Measurements from ENCODE around the gene ZNF37A.
"Not testable (repeated sequence)": the region's sequence is repeated elsewhere in the genome, so short reads cannot be mapped to it uniquely, and the experiment has no call there.

ZNF37A gene
- total RNA-seq, result 22.2 to 134 (median 96.6) reads per million in 9 experiments

- peak; percentile 85 to 88 (median 87) for DNase-seq
- H3K36me3 Mint-ChIP-seq (ENCODE audit: insufficient read depth), result peaks cover 37% of the 10 kb centered on the region
- ATAC-seq (replicated peaks), result peak; percentile 96
- H3K27me3 Mint-ChIP-seq, result no peaks in the 10 kb centered on the region
- H3K27ac Mint-ChIP-seq, result peak within 1 kb of the TSS; percentile 96 to 98
- H3K4me1 Mint-ChIP-seq (ENCODE audit: low read depth in 2 of 2), result peaks cover 21 to 31% of the 10 kb centered on the region in 2 donors
- H3K9me3 Mint-ChIP-seq, result no peaks in the 10 kb centered on the region
- peak within 1 kb of the TSS; percentile 87 to 89 for H3K4me3 Mint-ChIP-seq
Observed at GRCh38 chr10:38094158-38094926, at the start of gene ZNF37A. ZNF37A (plus strand) TSS chr10:38094337; CDS start chr10:38096618, 2,281 bp downstream.

GRCh38 chr10:38045129-38045528, 49.0 kb upstream of the ZNF37A start:
- peaks cover 0 to 2% of the 10 kb centered on the region in 2 donors for H3K9me3 Mint-ChIP-seq
- DNase-seq (no peak), ATAC-seq (replicated peaks) (no peak)
- peak overlapping the region in 1 of 2 donors; percentile 83 for H3K27ac Mint-ChIP-seq
- H3K4me3 Mint-ChIP-seq, result no peak overlapping the region
- H3K4me1 Mint-ChIP-seq (ENCODE audit: low read depth in 2 of 2), result peaks cover 10 to 32% of the 10 kb centered on the region in 2 donors
- H3K27me3 Mint-ChIP-seq, result no peaks in the 10 kb centered on the region
- peaks cover 27% of the 10 kb centered on the region for H3K36me3 Mint-ChIP-seq (ENCODE audit: insufficient read depth)

- ATAC-seq (replicated peaks) (no peak), DNase-seq (no peak)
- Mint-ChIP-seq H3K27ac (peak overlapping the region in 1 of 2 donors; percentile 79), H3K27me3 (no peaks in the 10 kb centered on the region), H3K4me1 (ENCODE audit: low read depth in 2 of 2) (peaks cover 4 to 18% of the 10 kb centered on the region in 2 donors), H3K36me3 (ENCODE audit: insufficient read depth) (peaks cover 26% of the 10 kb centered on the region), H3K4me3 (no peak overlapping the region), H3K9me3 (peaks cover 0 to 2% of the 10 kb centered on the region in 2 donors)
Observed at GRCh38 chr10:38047666-38048065, 46.5 kb upstream of the ZNF37A start.

DNA sequence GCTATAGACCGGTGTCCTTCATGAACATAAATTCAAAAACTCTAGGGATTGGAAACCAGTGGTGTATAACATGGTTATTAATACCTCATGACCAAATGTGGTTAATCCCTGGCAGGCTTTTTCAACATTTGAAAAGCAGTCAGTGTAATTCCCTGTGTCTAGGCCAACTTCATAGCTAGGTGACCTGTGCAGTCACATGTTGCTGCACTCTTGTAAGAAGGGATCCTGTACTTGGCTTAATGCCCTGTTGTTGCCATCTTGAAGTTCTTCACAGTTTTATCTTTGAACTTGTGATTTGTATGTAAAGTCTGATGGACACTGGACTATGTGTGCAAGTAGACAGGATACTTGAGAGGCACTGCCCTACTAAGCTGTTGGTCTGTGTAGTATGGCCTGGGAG, 43.9 kb upstream of the ZNF37A start:
- H3K9me3 Mint-ChIP-seq, result peaks cover 9 to 14% of the 10 kb centered on the region in 2 donors
- DNase-seq, result no peak
- H3K4me3 Mint-ChIP-seq, result no peak overlapping the region
- peaks cover 27% of the 10 kb centered on the region for H3K36me3 Mint-ChIP-seq (ENCODE audit: insufficient read depth)
- no peaks in the 10 kb centered on the region for H3K27me3 Mint-ChIP-seq
- no peak for ATAC-seq (replicated peaks)
- no peak overlapping the region for H3K27ac Mint-ChIP-seq
- peaks cover 0 to 8% of the 10 kb centered on the region in 2 donors for H3K4me1 Mint-ChIP-seq (ENCODE audit: low read depth in 2 of 2)

DNA sequence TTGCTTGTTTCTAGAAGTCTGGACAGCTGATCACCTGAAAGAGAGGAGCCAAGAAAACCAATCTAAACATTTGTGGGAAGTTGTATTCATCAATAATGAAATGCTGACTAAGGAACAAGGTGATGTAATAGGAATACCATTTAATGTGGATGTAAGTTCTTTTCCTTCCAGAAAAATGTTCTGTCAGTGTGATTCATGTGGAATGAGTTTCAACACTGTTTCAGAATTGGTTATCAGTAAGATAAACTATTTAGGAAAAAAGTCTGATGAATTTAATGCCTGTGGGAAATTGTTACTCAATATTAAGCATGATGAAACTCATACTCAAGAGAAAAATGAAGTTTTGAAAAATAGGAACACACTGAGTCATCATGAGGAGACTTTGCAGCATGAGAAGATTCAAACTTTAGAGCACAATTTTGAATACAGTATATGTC, 39.8 kb upstream of the ZNF37A start:
- Mint-ChIP-seq H3K4me1 (ENCODE audit: low read depth in 2 of 2) (no peaks in the 10 kb centered on the region), H3K36me3 (ENCODE audit: insufficient read depth) (peaks cover 49% of the 10 kb centered on the region), H3K4me3 (peak overlapping the region in 1 of 2 donors; percentile 18), H3K27me3 (no peaks in the 10 kb centered on the region), H3K9me3 (peaks cover 13 to 18% of the 10 kb centered on the region in 2 donors), H3K27ac (no peak overlapping the region)
- DNase-seq (no peak), ATAC-seq (replicated peaks) (no peak)

- not testable (repeated sequence) for ATAC-seq (replicated peaks); DNase-seq; H3K27ac Mint-ChIP-seq; H3K4me3 Mint-ChIP-seq; H3K27me3 Mint-ChIP-seq; H3K4me1 Mint-ChIP-seq (ENCODE audit: low read depth in 2 of 2)
- Mint-ChIP-seq H3K36me3 (ENCODE audit: insufficient read depth) (peaks cover 49% of the 10 kb centered on the region), H3K9me3 (peaks cover 17 to 26% of the 10 kb centered on the region in 2 donors)
Observed at GRCh38 chr10:38055274-38055894, 38.8 kb upstream of the ZNF37A start.

- not testable (repeated sequence) for H3K27ac Mint-ChIP-seq; H3K36me3 Mint-ChIP-seq (ENCODE audit: insufficient read depth); H3K4me3 Mint-ChIP-seq; H3K4me1 Mint-ChIP-seq (ENCODE audit: low read depth in 2 of 2); DNase-seq; H3K9me3 Mint-ChIP-seq; ATAC-seq (replicated peaks); H3K27me3 Mint-ChIP-seq
Observed at GRCh38 chr10:38069663-38070062, 24.5 kb upstream of the ZNF37A start.

DNA sequence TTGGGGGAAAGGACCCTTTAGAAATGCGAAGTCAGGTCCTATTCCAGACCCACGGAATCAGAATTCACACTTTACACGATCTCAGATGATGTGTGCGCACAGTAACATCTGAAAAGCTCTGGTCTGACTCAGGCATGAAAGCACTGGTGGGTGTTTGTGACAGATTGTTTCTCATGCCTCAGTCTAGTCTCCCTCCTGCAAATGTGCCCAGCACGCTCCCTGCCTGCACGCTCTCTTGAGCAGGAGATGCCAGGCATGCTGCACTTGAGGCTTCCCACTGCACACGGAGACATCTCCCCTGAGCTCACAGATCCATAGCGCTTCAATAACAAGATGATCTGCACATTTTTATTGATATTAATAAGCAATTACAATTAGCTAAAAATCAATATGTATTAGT, 23.6 kb upstream of the ZNF37A start:
- no peaks in the 10 kb centered on the region for H3K9me3 Mint-ChIP-seq
- DNase-seq, result no peak
- no peak overlapping the region for H3K4me3 Mint-ChIP-seq
- H3K4me1 Mint-ChIP-seq (ENCODE audit: low read depth in 2 of 2), result peaks cover 2 to 6% of the 10 kb centered on the region in 2 donors
- no peak for ATAC-seq (replicated peaks)
- H3K27me3 Mint-ChIP-seq, result peaks cover 10% of the 10 kb centered on the region in 2 donors
- H3K27ac Mint-ChIP-seq, result no peak overlapping the region
- no peaks in the 10 kb centered on the region for H3K36me3 Mint-ChIP-seq (ENCODE audit: insufficient read depth)

GRCh38 chr10:38072552-38072951, 21.6 kb upstream of the ZNF37A start:
- DNase-seq, result no peak
- Mint-ChIP-seq H3K4me3 (no peak overlapping the region), H3K27ac (no peak overlapping the region), H3K4me1 (ENCODE audit: low read depth in 2 of 2) (peaks cover 2 to 6% of the 10 kb centered on the region in 2 donors), H3K9me3 (peaks cover 0 to 9% of the 10 kb centered on the region in 2 donors), H3K36me3 (ENCODE audit: insufficient read depth) (no peaks in the 10 kb centered on the region), H3K27me3 (peaks cover 10% of the 10 kb centered on the region in 2 donors)
- no peak for ATAC-seq (replicated peaks)

- Mint-ChIP-seq H3K4me1 (ENCODE audit: low read depth in 2 of 2) (peaks cover 0 to 2% of the 10 kb centered on the region in 2 donors), H3K27me3 (peaks cover 16 to 17% of the 10 kb centered on the region in 2 donors), H3K36me3 (ENCODE audit: insufficient read depth) (no peaks in the 10 kb centered on the region), H3K27ac (no peak overlapping the region), H3K4me3 (no peak overlapping the region), H3K9me3 (peaks cover 0 to 9% of the 10 kb centered on the region in 2 donors)
- ATAC-seq (replicated peaks) (no peak), DNase-seq (no peak)
Observed at GRCh38 chr10:38076687-38077086, 17.4 kb upstream of the ZNF37A start.

- H3K4me1 Mint-ChIP-seq (ENCODE audit: low read depth in 2 of 2), result peaks cover 21 to 28% of the 10 kb centered on the region in 2 donors
- peak overlapping the region; percentile 87 to 89 for H3K4me3 Mint-ChIP-seq
- not testable (repeated sequence) for H3K9me3 Mint-ChIP-seq; DNase-seq; H3K27me3 Mint-ChIP-seq; ATAC-seq (replicated peaks); H3K27ac Mint-ChIP-seq
- peaks cover 34% of the 10 kb centered on the region for H3K36me3 Mint-ChIP-seq (ENCODE audit: insufficient read depth)
Observed at GRCh38 chr10:38093318-38093717, 819 bp upstream of the ZNF37A start.

GRCh38 chr10:38093816-38094157, 350 bp upstream of the ZNF37A start:
- ATAC-seq (replicated peaks) (peak; percentile 1), DNase-seq (no peak)
- peaks cover 37% of the 10 kb centered on the region for H3K36me3 Mint-ChIP-seq (ENCODE audit: insufficient read depth)
- H3K4me3 Mint-ChIP-seq, result peak overlapping the region; percentile 87 to 89
- H3K27ac Mint-ChIP-seq, result peak overlapping the region; percentile 96 to 98
- no peaks in the 10 kb centered on the region for H3K9me3 Mint-ChIP-seq
- H3K27me3 Mint-ChIP-seq, result no peaks in the 10 kb centered on the region
- peaks cover 21 to 28% of the 10 kb centered on the region in 2 donors for H3K4me1 Mint-ChIP-seq (ENCODE audit: low read depth in 2 of 2)

DNA sequence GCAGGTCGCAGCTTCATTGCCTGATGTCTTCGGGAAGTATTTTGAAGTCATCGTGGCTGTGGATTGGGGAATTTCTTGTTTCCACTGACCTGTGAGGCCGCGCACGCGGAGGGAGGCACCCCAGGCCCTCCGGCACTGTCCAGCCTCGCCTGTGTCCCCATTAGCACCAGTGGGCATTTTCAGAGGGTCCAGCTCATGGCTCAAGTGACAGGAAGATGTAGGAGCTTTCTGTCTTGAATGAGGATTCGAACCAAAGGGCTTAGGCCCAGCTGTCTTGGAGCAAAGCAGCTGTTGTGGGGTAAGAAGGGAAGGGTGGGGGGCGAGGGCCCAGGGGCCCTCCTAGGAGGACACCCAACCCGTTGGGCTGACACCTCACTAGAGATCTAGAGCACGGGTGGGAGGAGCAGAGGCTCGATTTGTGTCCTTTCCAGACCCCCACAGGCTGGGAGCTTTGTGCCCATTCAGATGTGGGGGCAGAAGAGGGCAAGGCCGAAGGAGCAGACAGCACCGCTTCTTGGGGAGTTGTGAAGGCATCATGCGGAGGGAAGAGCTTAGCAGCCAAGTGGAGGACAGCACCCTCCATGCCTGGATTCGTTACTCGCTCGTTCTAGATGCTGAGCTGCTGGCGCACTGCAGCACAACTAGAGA, 914 bp downstream of the ZNF37A start:
- peaks cover 37% of the 10 kb centered on the region for H3K36me3 Mint-ChIP-seq (ENCODE audit: insufficient read depth)
- no peaks in the 10 kb centered on the region for H3K27me3 Mint-ChIP-seq
- ATAC-seq (replicated peaks) (no peak), DNase-seq (no peak)
- H3K4me1 Mint-ChIP-seq (ENCODE audit: low read depth in 2 of 2), result peaks cover 21 to 31% of the 10 kb centered on the region in 2 donors
- H3K4me3 Mint-ChIP-seq, result peak overlapping the region; percentile 87 to 89
- peaks cover 4 to 7% of the 10 kb centered on the region in 2 donors for H3K9me3 Mint-ChIP-seq
- H3K27ac Mint-ChIP-seq, result peak overlapping the region; percentile 96 to 98

Measured in effector memory CD8-positive, alpha-beta T cell (primary cell).